MCF 10A (cell line): ENCODE results near the gene GSE1. TPM values are rescaled to one million over a fixed set of nuclear protein-coding genes. Genes with fewer than 3 reads are reported as not detected.

Experiments used
- BruUV-seq: library from RNA; stranded (reverse); fragments of 400-500 nt; replicated peaks from 2 replicates; lab custom pipeline; 2021; lab: Mats Ljungman, UMichigan
- CTCF ChIA-PET: fragments of 300-600 bp; sonication (Branson Sonifier 250); formaldehyde crosslinking; extraction: SDS; loops from one replicate; lab custom pipeline; 2021; ENCODE audit warnings: antibody characterized with exemption, inconsistent platforms; lab: Yijun Ruan, JAX
- POLR2A ChIA-PET: fragments of 300-600, 350-650 bp; sonication (Branson Sonifier 250); formaldehyde crosslinking; extraction: SDS; loops from one replicate; lab custom pipeline; 2020; ENCODE audit warnings: antibody characterized with exemption, inconsistent platforms; lab: Yijun Ruan, JAX
- DNase-seq: peaks from one replicate; pipeline ENCODE4 v3.0.0-alpha.2; 2018; ENCODE audit not compliant: unreplicated experiment
- H3K27ac Mint-ChIP-seq: one replicate; pipeline ENCODE4 v1.8.0; 2022; ENCODE audit warnings: mild to moderate bottlenecking, low read depth, mixed read lengths; ENCODE audit not compliant: unreplicated experiment
- H3K27me3 Mint-ChIP-seq: one replicate; pipeline ENCODE4 v1.8.0; 2022; ENCODE audit warnings: mixed read lengths; ENCODE audit not compliant: insufficient read depth, unreplicated experiment
- H3K36me3 Mint-ChIP-seq: one replicate; pipeline ENCODE4 v1.8.0; 2022; ENCODE audit warnings: mild to moderate bottlenecking, moderate library complexity, mixed read lengths; ENCODE audit not compliant: insufficient read depth, unreplicated experiment
- H3K4me1 Mint-ChIP-seq: one replicate; pipeline ENCODE4 v1.8.0; 2022; ENCODE audit warnings: mixed read lengths; ENCODE audit not compliant: insufficient read depth, unreplicated experiment
- H3K4me3 Mint-ChIP-seq: one replicate; pipeline ENCODE4 v1.8.0; 2022; ENCODE audit warnings: mild to moderate bottlenecking, moderate library complexity, mixed read lengths; ENCODE audit not compliant: unreplicated experiment
- H3K9me3 Mint-ChIP-seq: one replicate; pipeline ENCODE4 v1.8.0; 2022; ENCODE audit warnings: mixed read lengths; ENCODE audit not compliant: unreplicated experiment
- CTCF ChIP-seq: fragments of 200-600 bp; IDR thresholded peaks from one replicate; pipeline ENCODE4 v1.8.0; 2022; ENCODE audit warnings: antibody characterized with exemption, mild to moderate bottlenecking; ENCODE audit not compliant: unreplicated experiment
- intact Hi-C: fragments of 100-400 bp; cut with micrococcal nuclease; formaldehyde crosslinking; loops from 2 replicates; pipeline ENCODE4 v1.14.1; 2022
- total RNA-seq: library from RNA; stranded (reverse); gene quantifications from 2 replicates; pipeline ENCODE4 v1.2.3, GENCODE V29; 2022

Gene GSE1
- total RNA-seq, 1 experiment from 2014 or later, result 52.9 TPM

- Mint-ChIP-seq H3K9me3 (no peaks in the 10 kb centered on the region), H3K4me1 (no peaks in the 10 kb centered on the region), H3K27me3 (no peaks in the 10 kb centered on the region), H3K27ac (no peak overlapping the region), H3K36me3 (peaks cover 78% of the 10 kb centered on the region), H3K4me3 (no peak overlapping the region)
- intact Hi-C loops, result no loop called here
- POLR2A ChIA-PET, result no interaction called here
- no peak for TF ChIP-seq CTCF
- DNase-seq, result no peak
- BruUV-seq, result no TSS peak
- CTCF ChIA-PET, result interaction anchor here (0.6 kb wide), 1 partner anchor 885 kb away, joined by 3 read pairs; no protein-coding TSS in a partner anchor
Observed at GRCh38 chr16:85665929-85666328, 52.8 kb downstream of the GSE1 start.

- Mint-ChIP-seq H3K4me1 (no peaks in the 10 kb centered on the region), H3K4me3 (no peak overlapping the region), H3K36me3 (peaks cover 78% of the 10 kb centered on the region), H3K27ac (no peak overlapping the region), H3K27me3 (no peaks in the 10 kb centered on the region), H3K9me3 (no peaks in the 10 kb centered on the region)
- no TSS peak for BruUV-seq
- POLR2A ChIA-PET, result no interaction called here
- intact Hi-C loops, result no loop called here
- DNase-seq, result no peak
- CTCF ChIA-PET, result interaction anchor here (1.1 kb wide), 1 partner anchor 52 kb away, joined by 4 read pairs; no protein-coding TSS in a partner anchor
- TF ChIP-seq CTCF, result no peak
Observed at GRCh38 chr16:85667261-85667660, 54.1 kb downstream of the GSE1 start.

GRCh38 chr16:85667841-85668413, 54.8 kb downstream of the GSE1 start:
- H3K4me3 Mint-ChIP-seq, result no peak overlapping the region
- H3K4me1 Mint-ChIP-seq, result no peaks in the 10 kb centered on the region
- no peak for TF ChIP-seq CTCF
- no peak overlapping the region for H3K27ac Mint-ChIP-seq
- ChIA-PET CTCF (interaction anchor here (0.8 to 1.1 kb wide), 2 partner anchors 8 to 52 kb away, joined by 3 to 4 read pairs; no protein-coding TSS in a partner anchor), POLR2A (interaction anchor here (0.6 kb wide), 1 partner anchor 1478 kb away, joined by 3 read pairs; no protein-coding TSS in a partner anchor)
- H3K9me3 Mint-ChIP-seq, result no peaks in the 10 kb centered on the region
- no peak for DNase-seq
- no TSS peak for BruUV-seq
- no peaks in the 10 kb centered on the region for H3K27me3 Mint-ChIP-seq
- intact Hi-C loops, result no loop called here
- H3K36me3 Mint-ChIP-seq, result peaks cover 78% of the 10 kb centered on the region

- DNase-seq, result no peak
- ChIA-PET CTCF (interaction anchor here (0.8 to 1.1 kb wide), 2 partner anchors 9 to 53 kb away, joined by 3 to 4 read pairs; no protein-coding TSS in a partner anchor), POLR2A (interaction anchor here (0.6 kb wide), 1 partner anchor 1477 kb away, joined by 3 read pairs; no protein-coding TSS in a partner anchor)
- no peaks in the 10 kb centered on the region for H3K27me3 Mint-ChIP-seq
- peaks cover 79% of the 10 kb centered on the region for H3K36me3 Mint-ChIP-seq
- intact Hi-C loops, result no loop called here
- TF ChIP-seq CTCF, result no peak
- no TSS peak for BruUV-seq
- no peak overlapping the region for H3K27ac Mint-ChIP-seq
- no peak overlapping the region for H3K4me3 Mint-ChIP-seq
- no peaks in the 10 kb centered on the region for H3K9me3 Mint-ChIP-seq
- no peaks in the 10 kb centered on the region for H3K4me1 Mint-ChIP-seq
Observed at GRCh38 chr16:85668676-85669424, 55.7 kb downstream of the GSE1 start.
